Duodenal mucosa (tissue), 2 donors: ENCODE measurements around the gene HES5.

Experiments used
- H3K27ac ChIP-seq: one replicate; pipeline ENCODE4 v1.7.0; 2013; ENCODE audit warnings: low read depth, low read length
- H3K27me3 ChIP-seq, 2 donors: one replicate each; pipeline ENCODE4 v1.7.0; 2013; ENCODE audit warnings: low read length in 2 of 2, control low read depth in 1 of 2; ENCODE audit not compliant: insufficient read depth in 2 of 2, control insufficient read depth in 1 of 2
- H3K36me3 ChIP-seq, 2 donors: one replicate each; pipeline ENCODE4 v1.7.0; 2013; ENCODE audit warnings: low read length in 2 of 2, control low read depth in 1 of 2; ENCODE audit not compliant: insufficient read depth in 2 of 2, control insufficient read depth in 1 of 2
- H3K4me1 ChIP-seq, 2 donors: one replicate each; pipeline ENCODE4 v1.7.0; 2013; ENCODE audit warnings: low read length in 2 of 2, control low read depth in 1 of 2; ENCODE audit not compliant: insufficient read depth in 2 of 2, control insufficient read depth in 1 of 2
- H3K4me3 ChIP-seq, 2 donors: one replicate each; pipeline ENCODE4 v1.7.0; 2013; ENCODE audit warnings: low read length in 2 of 2, low read depth in 1 of 2
- H3K9ac ChIP-seq, 2 donors: one replicate each; pipeline ENCODE4 v1.7.0; 2013; ENCODE audit warnings: low read length in 2 of 2, low read depth in 1 of 2
- H3K9me3 ChIP-seq, 2 donors: one replicate each; pipeline ENCODE4 v1.7.0; 2013; ENCODE audit warnings: low read length in 2 of 2, control low read depth in 1 of 2; ENCODE audit not compliant: control insufficient read depth in 1 of 2

HES5 gene

GRCh38 chr1:2501820-2502119 is 28.3 kb downstream of the HES5 start:
- no peaks in the 10 kb centered on the region for H3K36me3 ChIP-seq
- H3K9me3 ChIP-seq = no peaks in the 10 kb centered on the region
- H3K9ac ChIP-seq = no peak overlapping the region
- H3K4me3 ChIP-seq = no peak overlapping the region
- peaks cover 0 to 17% of the 10 kb centered on the region in 2 donors for H3K27me3 ChIP-seq
- H3K27ac ChIP-seq = no peak overlapping the region
- no peaks in the 10 kb centered on the region for H3K4me1 ChIP-seq

GRCh38 chr1:2501041-2501819 is 28.8 kb downstream of the HES5 start:
- no peaks in the 10 kb centered on the region for H3K9me3 ChIP-seq
- no peak overlapping the region for H3K27ac ChIP-seq
- H3K4me3 ChIP-seq = no peak overlapping the region
- peaks cover 0 to 17% of the 10 kb centered on the region in 2 donors for H3K27me3 ChIP-seq
- H3K4me1 ChIP-seq = no peaks in the 10 kb centered on the region
- no peak overlapping the region for H3K9ac ChIP-seq
- H3K36me3 ChIP-seq = no peaks in the 10 kb centered on the region

GRCh38 chr1:2499986-2500596 is 30.0 kb downstream of the HES5 start:
- no peak overlapping the region for H3K4me3 ChIP-seq
- no peaks in the 10 kb centered on the region for H3K9me3 ChIP-seq
- peaks cover 0 to 12% of the 10 kb centered on the region in 2 donors for H3K27me3 ChIP-seq
- H3K4me1 ChIP-seq = no peaks in the 10 kb centered on the region
- no peak overlapping the region for H3K9ac ChIP-seq
- H3K36me3 ChIP-seq = no peaks in the 10 kb centered on the region
- no peak overlapping the region for H3K27ac ChIP-seq

- H3K4me1 ChIP-seq = no peaks in the 10 kb centered on the region
- H3K27ac ChIP-seq = no peak overlapping the region
- peaks cover 0 to 8% of the 10 kb centered on the region in 2 donors for H3K27me3 ChIP-seq
- no peaks in the 10 kb centered on the region for H3K36me3 ChIP-seq
- H3K4me3 ChIP-seq = no peak overlapping the region
- H3K9me3 ChIP-seq = no peaks in the 10 kb centered on the region
- H3K9ac ChIP-seq = no peak overlapping the region
Observed at GRCh38 chr1:2499260-2499659, 30.8 kb downstream of the HES5 start.

GRCh38 chr1:2498648-2499047 is 31.4 kb downstream of the HES5 start:
- Histone ChIP-seq H3K27ac (no peak overlapping the region), H3K27me3 (peaks cover 0 to 4% of the 10 kb centered on the region in 2 donors)

GRCh38 chr1:2497891-2498290 is 32.2 kb downstream of the HES5 start:
- Histone ChIP-seq H3K36me3 (no peaks in the 10 kb centered on the region), H3K4me1 (no peaks in the 10 kb centered on the region)

More at GRCh38 chr1:2498648-2499047, 31.4 kb downstream of the HES5 start:
- no peak overlapping the region for H3K9ac ChIP-seq
- no peaks in the 10 kb centered on the region for H3K36me3 ChIP-seq
- H3K4me1 ChIP-seq = no peaks in the 10 kb centered on the region
- no peak overlapping the region for H3K4me3 ChIP-seq
- H3K9me3 ChIP-seq = no peaks in the 10 kb centered on the region

GRCh38 chr1:2496746-2497145 is 33.3 kb downstream of the HES5 start:
- Histone ChIP-seq H3K9me3 (no peaks in the 10 kb centered on the region), H3K4me1 (no peaks in the 10 kb centered on the region), H3K9ac (no peak overlapping the region), H3K4me3 (no peak overlapping the region), H3K27me3 (peaks cover 0 to 4% of the 10 kb centered on the region in 2 donors), H3K27ac (no peak overlapping the region), H3K36me3 (no peaks in the 10 kb centered on the region)

More at GRCh38 chr1:2497891-2498290, 32.2 kb downstream of the HES5 start:
- Histone ChIP-seq H3K9ac (no peak overlapping the region), H3K27me3 (peaks cover 0 to 4% of the 10 kb centered on the region in 2 donors), H3K4me3 (no peak overlapping the region), H3K27ac (no peak overlapping the region), H3K9me3 (no peaks in the 10 kb centered on the region)

- H3K9me3 ChIP-seq = no peaks in the 10 kb centered on the region
Observed at GRCh38 chr1:2496087-2496622, 33.9 kb downstream of the HES5 start.

GRCh38 chr1:2495546-2495945 is 34.5 kb downstream of the HES5 start:
- Histone ChIP-seq H3K4me1 (no peaks in the 10 kb centered on the region), H3K9me3 (no peaks in the 10 kb centered on the region), H3K27me3 (peaks cover 0 to 4% of the 10 kb centered on the region in 2 donors), H3K9ac (no peak overlapping the region), H3K27ac (no peak overlapping the region), H3K4me3 (no peak overlapping the region), H3K36me3 (no peaks in the 10 kb centered on the region)

More at GRCh38 chr1:2496087-2496622, 33.9 kb downstream of the HES5 start:
- H3K36me3 ChIP-seq = no peaks in the 10 kb centered on the region
- peaks cover 0 to 4% of the 10 kb centered on the region in 2 donors for H3K27me3 ChIP-seq
- no peaks in the 10 kb centered on the region for H3K4me1 ChIP-seq
- H3K27ac ChIP-seq = no peak overlapping the region
- H3K9ac ChIP-seq = no peak overlapping the region
- H3K4me3 ChIP-seq = no peak overlapping the region

- no peaks in the 10 kb centered on the region for H3K9me3 ChIP-seq
- H3K27ac ChIP-seq = no peak overlapping the region
- H3K36me3 ChIP-seq = no peaks in the 10 kb centered on the region
- H3K9ac ChIP-seq = no peak overlapping the region
- H3K4me3 ChIP-seq = no peak overlapping the region
- peaks cover 0 to 4% of the 10 kb centered on the region in 2 donors for H3K27me3 ChIP-seq
- H3K4me1 ChIP-seq = no peaks in the 10 kb centered on the region
Observed at GRCh38 chr1:2495026-2495425, 35.0 kb downstream of the HES5 start.
